IMR-90 (cell line): ENCODE results near the gene CHRNA5. TPM values are rescaled to one million over a fixed set of nuclear protein-coding genes. Genes with fewer than 3 reads are reported as not detected.

Experiments
- ATAC-seq: fragments of 200-7000 bp; cut with Tn5 transposase; 2 replicates; pipeline ENCODE4 v1.9.1; 2020; ENCODE audit warnings: low read depth, mild to moderate bottlenecking, moderate library complexity
- BruUV-seq: library from RNA; stranded (reverse); fragments of 400-500 nt; replicated peaks from 2 replicates; lab custom pipeline; 2021; lab: Mats Ljungman, UMichigan
- CTCF ChIA-PET: fragments of 300-600 bp; formaldehyde crosslinking; extraction: SDS; loops from one replicate; lab custom pipeline; 2021; ENCODE audit warnings: antibody characterized with exemption; lab: Yijun Ruan, JAX
- POLR2A ChIA-PET: fragments of 300-600 bp; sonication (Branson Sonifier 250); formaldehyde crosslinking; loops from one replicate; lab custom pipeline; 2022; ENCODE audit warnings: antibody characterized with exemption; ENCODE audit not compliant: unreplicated experiment; lab: Charles Lee
- DNase-seq: peaks from one replicate; pipeline ENCODE4 v3.0.0; 2013
- H2AFZ ChIP-seq: replicated peaks from 2 replicates; pipeline ENCODE3; 2013; ENCODE audit warnings: low read length, mild to moderate bottlenecking; ENCODE audit not compliant: poor library complexity
- H2AK5ac ChIP-seq: 2 replicates; pipeline ENCODE4 v1.6.1; 2013; ENCODE audit warnings: low read depth, low read length, inconsistent platforms
- H2AK9ac ChIP-seq: replicated peaks from 2 replicates; pipeline ENCODE3; 2013; ENCODE audit warnings: mild to moderate bottlenecking, low read depth, low read length, moderate library complexity; ENCODE audit not compliant: poor library complexity
- H2BK120ac ChIP-seq: 2 replicates; pipeline ENCODE4 v1.6.1; 2013; ENCODE audit warnings: low read depth, low read length, inconsistent platforms
- H2BK15ac ChIP-seq: 3 replicates; pipeline ENCODE4 v1.6.1; 2013; ENCODE audit warnings: low read depth, low read length, inconsistent platforms
- H2BK20ac ChIP-seq: 2 replicates; pipeline ENCODE4 v1.6.1; 2013; ENCODE audit warnings: low read depth, mild to moderate bottlenecking, inconsistent platforms, low read length, moderate library complexity
- H2BK5ac ChIP-seq: 2 replicates; pipeline ENCODE4 v1.6.1; 2013; ENCODE audit warnings: mild to moderate bottlenecking, low read depth, low read length, inconsistent platforms; ENCODE audit not compliant: poor library complexity, severe bottlenecking
- H3K14ac ChIP-seq: replicated peaks from 2 replicates; pipeline ENCODE4 v1.6.1; 2013; ENCODE audit warnings: low read depth, low read length, inconsistent platforms
- H3K18ac ChIP-seq: 2 replicates; pipeline ENCODE4 v1.6.1; 2013; ENCODE audit warnings: low read depth, low read length, control low read depth
- H3K23ac ChIP-seq: 2 replicates; pipeline ENCODE4 v1.6.1; 2013; ENCODE audit warnings: low read depth, low read length, inconsistent platforms
- H3K27ac ChIP-seq: 2 replicates; pipeline ENCODE4 v1.5.1; 2013; ENCODE audit warnings: mild to moderate bottlenecking, control low read depth, low read length; ENCODE audit not compliant: insufficient read depth
- H3K27me3 ChIP-seq: 2 replicates; pipeline ENCODE4 v1.6.1; 2013; ENCODE audit warnings: low read length; ENCODE audit not compliant: control insufficient read depth, insufficient read depth
- H3K36me3 ChIP-seq: 2 replicates; pipeline ENCODE4 v1.6.1; 2013; ENCODE audit warnings: low read length, mixed read lengths; ENCODE audit not compliant: control insufficient read depth, insufficient read depth
- H3K4ac ChIP-seq: 2 replicates; pipeline ENCODE4 v1.6.1; 2013; ENCODE audit warnings: low read depth, low read length, inconsistent platforms
- H3K4me1 ChIP-seq: 2 replicates; pipeline ENCODE4 v1.6.1; 2013; ENCODE audit warnings: low read length, mixed read lengths; ENCODE audit not compliant: control insufficient read depth, insufficient read depth
- H3K4me2 ChIP-seq: 2 replicates; pipeline ENCODE4 v1.6.1; 2013; ENCODE audit warnings: low read depth, mild to moderate bottlenecking, control low read depth, low read length, moderate library complexity
- H3K4me3 ChIP-seq: 2 replicates; pipeline ENCODE4 v1.5.1; 2013; ENCODE audit warnings: low read depth, mild to moderate bottlenecking, control low read depth, low read length, moderate library complexity; ENCODE audit not compliant: insufficient read depth
- H3K56ac ChIP-seq: 2 replicates; pipeline ENCODE4 v1.6.1; 2013; ENCODE audit warnings: low read length, inconsistent platforms; ENCODE audit not compliant: insufficient read depth; ENCODE audit errors: extremely low read depth
- H3K79me1 ChIP-seq, 2 experiments: 2 replicates each; pipeline ENCODE4 v1.6.1; 2013; ENCODE audit warnings: low read length in 2 of 2, inconsistent platforms in 1 of 2, low read depth in 1 of 2
- H3K9ac ChIP-seq: 2 replicates; pipeline ENCODE4 v1.6.1; 2013; ENCODE audit warnings: low read depth, low read length, control low read depth
- H3K9me1 ChIP-seq: 2 replicates; pipeline ENCODE4 v1.6.1; 2013; ENCODE audit warnings: low read length, inconsistent platforms; ENCODE audit not compliant: insufficient read depth
- H3K9me3 ChIP-seq: 2 replicates; pipeline ENCODE4 v1.6.1; 2013; ENCODE audit warnings: low read length; ENCODE audit not compliant: control insufficient read depth, insufficient read depth
- H4K20me1 ChIP-seq: 2 replicates; pipeline ENCODE4 v1.6.1; 2013; ENCODE audit warnings: low read length, inconsistent platforms; ENCODE audit not compliant: insufficient read depth
- H4K5ac ChIP-seq: 2 replicates; pipeline ENCODE4 v1.6.1; 2013; ENCODE audit warnings: mild to moderate bottlenecking, low read depth, low read length, control low read depth
- H4K8ac ChIP-seq, 2 experiments: 2 replicates each; pipeline ENCODE4 v1.6.1; 2013; ENCODE audit warnings: low read depth in 2 of 2, low read length in 2 of 2, control low read depth in 1 of 2, inconsistent platforms in 1 of 2
- H4K91ac ChIP-seq: 2 replicates; pipeline ENCODE4 v1.6.1; 2013; ENCODE audit warnings: low read depth, low read length, inconsistent platforms; ENCODE audit not compliant: insufficient read depth
- CEBPB ChIP-seq: IDR thresholded peaks from 2 replicates; pipeline ENCODE4 v1.6.1; 2012; ENCODE audit warnings: low read depth, low read length, improper control_type of control experiment
- CTCF ChIP-seq: conservative IDR thresholded peaks from 2 replicates; pipeline ENCODE4 v1.5.1; 2012; ENCODE audit warnings: mild to moderate bottlenecking, low read depth, low read length, improper control_type of control experiment
- MAFK ChIP-seq: IDR thresholded peaks from 2 replicates; pipeline ENCODE4 v1.6.1; 2012; ENCODE audit warnings: low read depth, low read length, improper control_type of control experiment
- MAZ ChIP-seq: IDR thresholded peaks from 2 replicates; pipeline ENCODE4 v1.6.1; 2012; ENCODE audit warnings: low read depth, mild to moderate bottlenecking, low read length, improper control_type of control experiment, moderate library complexity, borderline replicate concordance
- SMC3 ChIP-seq: fragments of 150-350 bp; IDR thresholded peaks from 2 replicates; pipeline ENCODE4 v1.6.1; 2016; ENCODE audit warnings: low read depth, mild to moderate bottlenecking, antibody characterized with exemption, low read length, moderate library complexity
- USF2 ChIP-seq: fragments of 150-350 bp; IDR thresholded peaks from 2 replicates; pipeline ENCODE4 v1.6.1; 2017; ENCODE audit warnings: mild to moderate bottlenecking, antibody characterized with exemption, low read length, low read depth
- WGBS, 2 experiments: methylation state at CpG; one replicate each; pipeline versions ENCODE4 v1.1.5 to v1.1.7; 2013; ENCODE audit warnings: missing lambda C conversion rate in 2 of 2; ENCODE audit not compliant: insufficient read length in 1 of 2; ENCODE audit errors: extremely low coverage in 2 of 2; 5-methylcytosine and 5-hydroxymethylcytosine counted together
- dilution Hi-C: fragments of 300-500 bp; cut with HindIII; formaldehyde crosslinking; loops from one replicate; pipeline ENCODE4 v1.14.3; 2018; ENCODE audit warnings: low sequenced_read_pairs; ENCODE audit not compliant: unreplicated experiment
- in situ Hi-C: fragments of 300-500 bp; cut with MboI; formaldehyde crosslinking; loops from 3 replicates; pipeline ENCODE4 v1.14.3; 2019; ENCODE audit warnings: low sequenced_read_pairs, inconsistent platforms, mixed read lengths
- intact Hi-C: fragments of 100-400 bp; cut with micrococcal nuclease; formaldehyde crosslinking; loops from 2 replicates; pipeline ENCODE4 v1.10.0; 2022
- polyA plus RNA-seq, 3 experiments: library from polyadenylated mRNA; depleted of rRNA; stranded (reverse); fragments of >200 nt; gene quantifications; 2 replicates each; pipeline ENCODE4 v1.2.3, GENCODE V29; 2012; ENCODE audit warnings: low replicate concordance in 1 of 3
- total RNA-seq: library from RNA; depleted of rRNA; stranded (reverse); fragments of >200 nt; gene quantifications from 2 replicates; pipeline ENCODE4 v1.2.3, GENCODE V29; 2012

The CHRNA5 gene
- total and polyA plus RNA-seq, 2 of the 4 experiments (the other 2 are of a cell fraction) = 0.54 to 0.94 TPM

GRCh38 chr15:78633348-78633747, 68.0 kb downstream of the CHRNA5 start:
- no peak overlapping the region for H2AFZ ChIP-seq
- no peaks in the 10 kb centered on the region for H3K36me3 ChIP-seq
- H2BK120ac ChIP-seq = no peak overlapping the region
- no peak overlapping the region for H2AK9ac ChIP-seq
- in situ Hi-C loops = no loop called here
- dilution Hi-C loops = no loop called here
- H3K4me2 ChIP-seq = no peak overlapping the region
- CTCF ChIA-PET = no interaction called here
- no peaks in the 10 kb centered on the region for H3K4me1 ChIP-seq
- no peak overlapping the region for H2BK20ac ChIP-seq
- no peak for DNase-seq
- H2BK5ac ChIP-seq = no peak overlapping the region
- H3K18ac ChIP-seq = no peak overlapping the region
- H3K23ac ChIP-seq = no peak overlapping the region
- no peak overlapping the region for H3K56ac ChIP-seq
- TF ChIP-seq MAFK (no peak), CTCF (no peak), MAZ (no peak), SMC3 (no peak), CEBPB (no peak), USF2 (no peak)
- no peak overlapping the region for H4K5ac ChIP-seq
- no peak overlapping the region for H3K4ac ChIP-seq
- H4K91ac ChIP-seq = no peak overlapping the region
- no peaks in the 10 kb centered on the region for H4K20me1 ChIP-seq
- H3K4me3 ChIP-seq = no peak overlapping the region
- H3K9ac ChIP-seq = no peak overlapping the region
- H4K8ac ChIP-seq = no peak overlapping the region
- no peaks in the 10 kb centered on the region for H3K79me1 ChIP-seq
- no peak overlapping the region for H3K27ac ChIP-seq
- intact Hi-C loops = no loop called here
- peaks cover 5% of the 10 kb centered on the region for H3K9me3 ChIP-seq
- WGBS, 2 experiments = no CpG with 5 or more reads among the region's 2 CpGs
- BruUV-seq = no TSS peak
- peaks cover 43% of the 10 kb centered on the region for H3K27me3 ChIP-seq
- no peak overlapping the region for H2AK5ac ChIP-seq
- POLR2A ChIA-PET = no interaction called here
- no peak overlapping the region for H2BK15ac ChIP-seq
- no peak overlapping the region for H3K14ac ChIP-seq
- no peak for ATAC-seq
- H3K9me1 ChIP-seq = no peaks in the 10 kb centered on the region
